Measurements from ENCODE around the gene TMEM158.

Gene TMEM158

GRCh38 chr3:45205126-45205525 is 21.0 kb downstream of the TMEM158 start:
- H3K4me3 ChIP-seq (ENCODE audit: low read length): no peak overlapping the region
- TF ChIP-seq, protein P1, sequence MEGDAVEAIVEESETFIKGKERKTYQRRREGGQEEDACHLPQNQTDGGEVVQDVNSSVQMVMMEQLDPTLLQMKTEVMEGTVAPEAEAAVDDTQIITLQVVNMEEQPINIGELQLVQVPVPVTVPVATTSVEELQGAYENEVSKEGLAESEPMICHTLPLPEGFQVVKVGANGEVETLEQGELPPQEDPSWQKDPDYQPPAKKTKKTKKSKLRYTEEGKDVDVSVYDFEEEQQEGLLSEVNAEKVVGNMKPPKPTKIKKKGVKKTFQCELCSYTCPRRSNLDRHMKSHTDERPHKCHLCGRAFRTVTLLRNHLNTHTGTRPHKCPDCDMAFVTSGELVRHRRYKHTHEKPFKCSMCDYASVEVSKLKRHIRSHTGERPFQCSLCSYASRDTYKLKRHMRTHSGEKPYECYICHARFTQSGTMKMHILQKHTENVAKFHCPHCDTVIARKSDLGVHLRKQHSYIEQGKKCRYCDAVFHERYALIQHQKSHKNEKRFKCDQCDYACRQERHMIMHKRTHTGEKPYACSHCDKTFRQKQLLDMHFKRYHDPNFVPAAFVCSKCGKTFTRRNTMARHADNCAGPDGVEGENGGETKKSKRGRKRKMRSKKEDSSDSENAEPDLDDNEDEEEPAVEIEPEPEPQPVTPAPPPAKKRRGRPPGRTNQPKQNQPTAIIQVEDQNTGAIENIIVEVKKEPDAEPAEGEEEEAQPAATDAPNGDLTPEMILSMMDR (IDR thresholded peaks at IDR 0.05; ENCODE audit: insufficient read depth, low read depth, low read length, missing control alignments): no peak
- peak; percentile 34 for DNase-seq (ENCODE audit: low read depth)

DNA sequence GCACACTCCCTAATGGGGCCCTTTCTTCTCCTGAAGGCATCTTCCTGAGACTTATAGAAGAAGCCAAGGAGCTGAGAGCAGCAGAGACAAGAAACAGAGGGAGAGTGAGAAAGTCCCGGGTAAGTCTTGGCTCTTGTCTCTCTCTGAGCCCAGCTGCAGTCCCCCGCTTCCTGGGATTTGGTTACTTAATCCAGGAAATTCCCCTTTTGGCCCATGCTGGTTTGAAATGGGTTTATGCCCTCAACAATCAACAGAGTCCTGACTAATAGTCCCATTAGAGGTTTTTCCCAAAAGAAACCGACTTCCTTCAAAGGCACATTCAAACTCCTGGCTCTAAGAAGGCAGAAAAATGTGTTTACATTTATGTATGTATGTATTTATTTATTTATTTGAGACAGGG is 22.0 kb downstream of the TMEM158 start:
- peak; percentile 76 for DNase-seq (ENCODE audit: low read depth)
- TF ChIP-seq, protein P1 (IDR thresholded peaks at IDR 0.05; ENCODE audit: insufficient read depth, low read depth, low read length, missing control alignments): no peak
- H3K4me3 ChIP-seq (ENCODE audit: low read length): no peak overlapping the region

DNA sequence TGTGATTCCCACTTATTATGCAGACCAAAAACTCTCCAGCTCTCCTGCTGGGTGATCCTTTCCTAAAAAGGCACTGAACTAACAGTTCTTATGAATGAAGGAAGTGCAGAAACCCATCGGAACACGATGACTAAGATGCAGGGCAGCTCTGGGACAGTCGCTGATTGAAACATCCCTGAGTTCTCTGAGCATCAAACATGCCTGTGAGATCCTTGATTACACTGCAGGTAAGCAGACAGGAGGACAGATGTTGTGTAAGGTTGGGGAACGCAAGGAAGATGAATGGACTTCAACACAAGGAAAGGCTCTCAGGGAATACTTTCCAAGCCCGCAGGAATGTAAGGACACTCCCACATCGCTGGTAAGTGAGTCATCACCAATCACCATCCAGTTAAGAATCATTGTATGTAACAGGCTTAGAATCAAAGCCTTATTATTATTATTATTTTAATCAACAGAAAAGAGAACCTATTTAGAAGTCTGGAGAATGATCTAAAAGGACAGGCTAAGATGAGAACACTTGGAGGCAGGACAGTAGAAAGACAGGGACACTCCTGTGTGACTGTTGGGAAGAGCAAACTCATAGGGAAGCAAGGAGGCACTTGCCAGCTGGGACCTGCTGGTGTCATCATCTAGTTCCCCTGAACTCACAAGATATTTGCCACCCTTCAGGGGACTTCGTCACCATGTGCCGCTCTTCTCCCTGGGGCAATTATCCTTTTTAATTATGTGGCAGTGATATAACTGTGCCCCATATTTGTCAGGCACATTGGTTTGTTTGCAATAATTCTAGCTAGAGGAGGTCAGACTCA is 26.0 kb downstream of the TMEM158 start:
- TF ChIP-seq, protein P1 (IDR thresholded peaks at IDR 0.05; ENCODE audit: insufficient read depth, low read depth, low read length, missing control alignments): no peak
- H3K4me3 ChIP-seq (ENCODE audit: low read length): no peak overlapping the region

GRCh38 chr3:45198264-45199260 is 27.5 kb downstream of the TMEM158 start:
- peak; percentile 34 for DNase-seq (ENCODE audit: low read depth)
- TF ChIP-seq, protein P1 (IDR thresholded peaks at IDR 0.05; ENCODE audit: insufficient read depth, low read depth, low read length, missing control alignments): no peak
- H3K4me3 ChIP-seq (ENCODE audit: low read length): no peak overlapping the region

More for the DNA sequence above, 26.0 kb downstream of the TMEM158 start:
- peak; percentile 99 for DNase-seq (ENCODE audit: low read depth)

GRCh38 chr3:45194791-45195190 is 31.3 kb downstream of the TMEM158 start:
- no peak for DNase-seq (ENCODE audit: low read depth)
- TF ChIP-seq, protein P1 (IDR thresholded peaks at IDR 0.05; ENCODE audit: insufficient read depth, low read depth, low read length, missing control alignments): no peak
- H3K4me3 ChIP-seq (ENCODE audit: low read length): no peak overlapping the region

GRCh38 chr3:45191924-45192417 is 34.1 kb downstream of the TMEM158 start:
- H3K4me3 ChIP-seq (ENCODE audit: low read length): no peak overlapping the region
- TF ChIP-seq, protein P1 (IDR thresholded peaks at IDR 0.05; ENCODE audit: insufficient read depth, low read depth, low read length, missing control alignments): no peak
- no peak for DNase-seq (ENCODE audit: low read depth)

Measured in epithelial cell of esophagus (primary cell).